Measurements from ENCODE around the gene LEKR1. TPM values are rescaled to one million over a fixed set of nuclear protein-coding genes. Genes with fewer than 3 reads are reported as not detected.

The LEKR1 gene
- total and polyA plus RNA-seq, 2 of the 13 experiments (the other 11 are each of a cell fraction or from before 2014, with no cell fraction given): 0.49 to 1.5 TPM

- TF ChIP-seq ZNF574 (CRISPR knock-in tag; IDR thresholded peaks at IDR 0.05) (0 out of 2 replicates have a peak, but pooled peaks have one; percentile 36), ARID5B (CRISPR knock-in tag; IDR thresholded peaks at IDR 0.05) (peak; percentile 60), THAP11 (CRISPR knock-in tag; IDR thresholded peaks at IDR 0.05) (peak; percentile 49; the same call in 1 of the 2 replicates), TAF1 (CRISPR knock-in tag; IDR thresholded peaks at IDR 0.05) (no peak; the same call in 1 of the 2 replicates), IRF2 (CRISPR knock-in tag; IDR thresholded peaks at IDR 0.05) (peak; percentile 67; the same call in 1 of the 2 replicates), YY1 (IDR thresholded peaks at IDR 0.05; ENCODE audit: insufficient read depth, insufficient replicate concordance, low read depth, low read length) (peak; percentile 56), TERF1 (CRISPR knock-in tag; IDR thresholded peaks at IDR 0.05) (no peak)
Measured at GRCh38 chr3:157081626-157082210, 255.6 kb downstream of the LEKR1 start (continued).
